HepG2 (cell line): Measurements from ENCODE around the gene ATAD1. TPM values are rescaled to one million over a fixed set of nuclear protein-coding genes. Genes with fewer than 3 reads are reported as not detected.

Source experiments
- CENPX ChIP-seq: sonication (generic); formaldehyde crosslinking; IDR thresholded peaks from 2 replicates; pipeline ENCODE4 v1.9.0; 2021; ENCODE audit warnings: mild to moderate bottlenecking, missing genetic modification reagents, moderate library complexity
- CREM ChIP-seq, 2 experiments: sonication (generic) in 1 of 2; formaldehyde crosslinking in 1 of 2; IDR thresholded peaks; 2 replicates each; pipeline versions ENCODE4 v1.4.0 to v1.6.1; 2016 to 2020; ENCODE audit warnings: antibody characterized with exemption in 1 of 2, mild to moderate bottlenecking in 1 of 2, missing genetic modification reagents in 1 of 2
- ELF3 ChIP-seq: IDR thresholded peaks from 2 replicates; pipeline ENCODE4 v1.6.1; 2016; ENCODE audit warnings: missing genetic modification reagents, missing compliant biosample characterization
- HNRNPH1 ChIP-seq: fragments of 200-400 bp; formaldehyde crosslinking; optimal IDR thresholded peaks from 2 replicates; pipeline ENCODE3; 2017; ENCODE audit warnings: mild to moderate bottlenecking, low read depth, low read length
- PAXIP1 ChIP-seq: sonication (generic); formaldehyde crosslinking; conservative IDR thresholded peaks from 2 replicates; pipeline ENCODE4 v1.4.0; 2020; ENCODE audit warnings: mild to moderate bottlenecking, missing genetic modification reagents, moderate library complexity
- TFDP1 ChIP-seq: IDR thresholded peaks from 2 replicates; pipeline ENCODE4 v1.6.1; 2016; ENCODE audit warnings: missing compliant biosample characterization, missing genetic modification reagents, borderline replicate concordance
- TSC22D2 ChIP-seq: sonication (generic); formaldehyde crosslinking; IDR thresholded peaks from 2 replicates; pipeline ENCODE4 v1.5.1; 2020; ENCODE audit warnings: missing genetic modification reagents, mild to moderate bottlenecking, borderline replicate concordance
- ZNF12 ChIP-seq: sonication (generic); formaldehyde crosslinking; IDR thresholded peaks from 2 replicates; pipeline ENCODE4 v1.5.0; 2020; ENCODE audit warnings: missing genetic modification reagents
- ZNF20 ChIP-seq: sonication (generic); formaldehyde crosslinking; IDR thresholded peaks from 2 replicates; pipeline ENCODE4 v1.4.0; 2020; ENCODE audit warnings: mild to moderate bottlenecking, moderate library complexity, missing genetic modification reagents
- ZNF235 ChIP-seq: sonication (generic); formaldehyde crosslinking; IDR thresholded peaks from 2 replicates; pipeline ENCODE4 v1.8.1; 2023; ENCODE audit warnings: mild to moderate bottlenecking, missing genetic modification reagents, borderline replicate concordance
- ZNF430 ChIP-seq: sonication (generic); formaldehyde crosslinking; IDR thresholded peaks from 2 replicates; pipeline ENCODE4 v1.9.0; 2021; ENCODE audit warnings: mild to moderate bottlenecking, missing genetic modification reagents
- ZNF777 ChIP-seq: sonication (generic); formaldehyde crosslinking; IDR thresholded peaks from 2 replicates; pipeline ENCODE4 v1.4.0; 2020; ENCODE audit warnings: missing genetic modification reagents
- polyA plus RNA-seq, 8 experiments: library from polyadenylated mRNA; depleted of rRNA in 3 of 8; stranded (reverse) in 7 of 8; unstranded in 1 of 8; fragments of >200 nt; fragmentation: Illumina TruSeq in 4 of 8; extraction: Trizol in 4 of 8; gene quantifications; 2 replicates each; pipeline versions ENCODE4 v1.2.1 to v1.2.3, GENCODE V29; 2011 to 2016; ENCODE audit warnings: low read depth in 4 of 8, missing spikeins in 1 of 8, mixed read lengths in 1 of 8; ENCODE audit not compliant: insufficient read depth in 1 of 8
- total RNA-seq, 5 experiments: library from RNA; depleted of rRNA; stranded (reverse); fragments of >200 nt; fragmentation: Illumina TruSeq; extraction: Trizol; gene quantifications; 2 replicates each; pipeline ENCODE4 v1.2.3, GENCODE V29; 2016; ENCODE audit warnings: low read depth in 1 of 5
- TF ChIP-seq, protein P1 (sequence below): sonication (generic); formaldehyde crosslinking; IDR thresholded peaks from 2 replicates; pipeline ENCODE4 v1.8.0; 2022; ENCODE audit warnings: missing genetic modification reagents, mild to moderate bottlenecking, inconsistent platforms, borderline replicate concordance

ATAD1 gene
- total and polyA plus RNA-seq, 2 of the 13 experiments (the other 11 are each of a cell fraction or from before 2014, with no cell fraction given): 14.9 to 28.2 TPM

- TF ChIP-seq PAXIP1 (CRISPR knock-in tag) (no peak), ZNF12 (CRISPR knock-in tag) (peak; percentile 78; the same call in 1 of the 2 replicates), ZNF235 (CRISPR knock-in tag) (no peak), TFDP1 (CRISPR knock-in tag) (no peak), ZNF430 (CRISPR knock-in tag) (no peak), TSC22D2 (CRISPR knock-in tag) (no peak), CENPX (CRISPR knock-in tag) (no peak), HNRNPH1 (no peak), ZNF20 (CRISPR knock-in tag) (0 out of 2 replicates have a peak, but pooled peaks have one; percentile 23), CREM (IDR thresholded peaks at IDR 0.05) (no peak), CREM (CRISPR knock-in tag; IDR thresholded peaks at IDR 0.05) (no peak), ZNF777 (CRISPR knock-in tag) (no peak), ELF3 (CRISPR knock-in tag) (no peak)
- TF ChIP-seq, protein P1, sequence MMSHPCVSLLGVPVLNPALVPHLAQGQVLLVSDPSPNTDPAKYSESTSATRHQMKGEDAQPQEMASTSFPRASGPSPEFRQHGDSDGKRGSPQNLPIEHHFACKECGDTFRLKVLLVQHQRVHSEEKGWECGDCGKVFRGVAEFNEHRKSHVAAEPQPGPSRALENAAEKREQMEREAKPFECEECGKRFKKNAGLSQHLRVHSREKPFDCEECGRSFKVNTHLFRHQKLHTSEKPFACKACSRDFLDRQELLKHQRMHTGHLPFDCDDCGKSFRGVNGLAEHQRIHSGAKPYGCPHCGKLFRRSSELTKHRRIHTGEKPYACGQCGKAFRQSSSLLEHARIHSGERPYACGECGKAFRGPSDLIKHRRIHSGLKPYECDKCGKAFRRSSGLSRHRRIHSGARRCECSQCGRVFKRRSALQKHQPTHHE: peak; percentile 1; the same call in 1 of the 2 replicates
Measured at GRCh38 chr10:87816898-87817608, 973 bp downstream of the ATAD1 start (continued).
